Body of pancreas (tissue), 4 donors: Measurements from ENCODE around the gene NOVA2.

Experiments used
- CTCF ChIP-seq, 7 experiments: fragments of 450-650 bp in 4 of 7; fragments of 200-600 bp in 3 of 7; sonication (generic) in 3 of 7; IDR thresholded peaks; one replicate each; pipeline ENCODE4 v1.5.1; 2016 to 2019; ENCODE audit warnings: antibody characterized with exemption in 7 of 7
- POLR2A ChIP-seq, 3 donors: fragments of 450-650 bp; IDR thresholded peaks; one replicate each; pipeline ENCODE4 v1.6.1; 2016; ENCODE audit warnings: antibody characterized with exemption in 3 of 3, mild to moderate bottlenecking in 2 of 3

- TF ChIP-seq CTCF (IDR thresholded peaks at IDR 0.05), result no peak
- TF ChIP-seq POLR2A (IDR thresholded peaks at IDR 0.05), result no peak
These were observed 39.9 kb downstream of the NOVA2 start for GRCh38 chr19:45933759-45934158.
